ENCODE measurements around the gene SEC11A.

DNA sequence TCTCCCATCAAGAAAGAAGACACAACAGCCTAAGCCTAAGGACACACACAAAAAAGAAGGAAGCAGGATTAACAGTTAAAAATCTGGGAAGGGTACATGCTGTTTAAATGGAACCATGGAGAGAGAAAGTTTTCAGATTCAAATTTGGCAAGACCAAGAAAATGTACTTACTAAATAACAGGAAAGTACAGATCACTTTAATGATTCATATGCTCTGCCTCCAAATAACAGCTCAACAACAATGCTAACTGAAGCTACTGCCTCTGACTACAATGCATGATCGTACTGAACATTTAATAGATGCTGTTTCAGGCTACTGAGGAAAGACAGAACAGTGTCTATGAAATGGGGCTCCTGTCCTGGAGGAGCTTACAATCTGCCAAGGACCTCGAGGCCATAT, 49.6 kb downstream of the SEC11A start:
- TF ChIP-seq, protein P1, sequence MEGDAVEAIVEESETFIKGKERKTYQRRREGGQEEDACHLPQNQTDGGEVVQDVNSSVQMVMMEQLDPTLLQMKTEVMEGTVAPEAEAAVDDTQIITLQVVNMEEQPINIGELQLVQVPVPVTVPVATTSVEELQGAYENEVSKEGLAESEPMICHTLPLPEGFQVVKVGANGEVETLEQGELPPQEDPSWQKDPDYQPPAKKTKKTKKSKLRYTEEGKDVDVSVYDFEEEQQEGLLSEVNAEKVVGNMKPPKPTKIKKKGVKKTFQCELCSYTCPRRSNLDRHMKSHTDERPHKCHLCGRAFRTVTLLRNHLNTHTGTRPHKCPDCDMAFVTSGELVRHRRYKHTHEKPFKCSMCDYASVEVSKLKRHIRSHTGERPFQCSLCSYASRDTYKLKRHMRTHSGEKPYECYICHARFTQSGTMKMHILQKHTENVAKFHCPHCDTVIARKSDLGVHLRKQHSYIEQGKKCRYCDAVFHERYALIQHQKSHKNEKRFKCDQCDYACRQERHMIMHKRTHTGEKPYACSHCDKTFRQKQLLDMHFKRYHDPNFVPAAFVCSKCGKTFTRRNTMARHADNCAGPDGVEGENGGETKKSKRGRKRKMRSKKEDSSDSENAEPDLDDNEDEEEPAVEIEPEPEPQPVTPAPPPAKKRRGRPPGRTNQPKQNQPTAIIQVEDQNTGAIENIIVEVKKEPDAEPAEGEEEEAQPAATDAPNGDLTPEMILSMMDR (IDR thresholded peaks at IDR 0.05; ENCODE audit: low read depth, low read length, missing input control) = no peak
- TF ChIP-seq YY1 (IDR thresholded peaks at IDR 0.05) (no peak), EGR1 (IDR thresholded peaks at IDR 0.05; ENCODE audit: low read depth in 2 of 2) (no peak), GABPA (IDR thresholded peaks at IDR 0.05 in 1 of 2, conservative IDR thresholded peaks at IDR 0.05 in 1 of 2) (no peak), JUND (IDR thresholded peaks at IDR 0.05) (no peak), SP1 (IDR thresholded peaks at IDR 0.05) (no peak), RAD21 (IDR thresholded peaks at IDR 0.05) (no peak), RXRA (IDR thresholded peaks at IDR 0.05) (no peak)
- TF ChIP-seq, protein P2, sequence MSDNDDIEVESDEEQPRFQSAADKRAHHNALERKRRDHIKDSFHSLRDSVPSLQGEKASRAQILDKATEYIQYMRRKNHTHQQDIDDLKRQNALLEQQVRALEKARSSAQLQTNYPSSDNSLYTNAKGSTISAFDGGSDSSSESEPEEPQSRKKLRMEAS (IDR thresholded peaks at IDR 0.05) = no peak
- TF ChIP-seq, protein P3, sequence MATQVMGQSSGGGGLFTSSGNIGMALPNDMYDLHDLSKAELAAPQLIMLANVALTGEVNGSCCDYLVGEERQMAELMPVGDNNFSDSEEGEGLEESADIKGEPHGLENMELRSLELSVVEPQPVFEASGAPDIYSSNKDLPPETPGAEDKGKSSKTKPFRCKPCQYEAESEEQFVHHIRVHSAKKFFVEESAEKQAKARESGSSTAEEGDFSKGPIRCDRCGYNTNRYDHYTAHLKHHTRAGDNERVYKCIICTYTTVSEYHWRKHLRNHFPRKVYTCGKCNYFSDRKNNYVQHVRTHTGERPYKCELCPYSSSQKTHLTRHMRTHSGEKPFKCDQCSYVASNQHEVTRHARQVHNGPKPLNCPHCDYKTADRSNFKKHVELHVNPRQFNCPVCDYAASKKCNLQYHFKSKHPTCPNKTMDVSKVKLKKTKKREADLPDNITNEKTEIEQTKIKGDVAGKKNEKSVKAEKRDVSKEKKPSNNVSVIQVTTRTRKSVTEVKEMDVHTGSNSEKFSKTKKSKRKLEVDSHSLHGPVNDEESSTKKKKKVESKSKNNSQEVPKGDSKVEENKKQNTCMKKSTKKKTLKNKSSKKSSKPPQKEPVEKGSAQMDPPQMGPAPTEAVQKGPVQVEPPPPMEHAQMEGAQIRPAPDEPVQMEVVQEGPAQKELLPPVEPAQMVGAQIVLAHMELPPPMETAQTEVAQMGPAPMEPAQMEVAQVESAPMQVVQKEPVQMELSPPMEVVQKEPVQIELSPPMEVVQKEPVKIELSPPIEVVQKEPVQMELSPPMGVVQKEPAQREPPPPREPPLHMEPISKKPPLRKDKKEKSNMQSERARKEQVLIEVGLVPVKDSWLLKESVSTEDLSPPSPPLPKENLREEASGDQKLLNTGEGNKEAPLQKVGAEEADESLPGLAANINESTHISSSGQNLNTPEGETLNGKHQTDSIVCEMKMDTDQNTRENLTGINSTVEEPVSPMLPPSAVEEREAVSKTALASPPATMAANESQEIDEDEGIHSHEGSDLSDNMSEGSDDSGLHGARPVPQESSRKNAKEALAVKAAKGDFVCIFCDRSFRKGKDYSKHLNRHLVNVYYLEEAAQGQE (IDR thresholded peaks at IDR 0.05) = no peak
- TF ChIP-seq, protein P4, sequence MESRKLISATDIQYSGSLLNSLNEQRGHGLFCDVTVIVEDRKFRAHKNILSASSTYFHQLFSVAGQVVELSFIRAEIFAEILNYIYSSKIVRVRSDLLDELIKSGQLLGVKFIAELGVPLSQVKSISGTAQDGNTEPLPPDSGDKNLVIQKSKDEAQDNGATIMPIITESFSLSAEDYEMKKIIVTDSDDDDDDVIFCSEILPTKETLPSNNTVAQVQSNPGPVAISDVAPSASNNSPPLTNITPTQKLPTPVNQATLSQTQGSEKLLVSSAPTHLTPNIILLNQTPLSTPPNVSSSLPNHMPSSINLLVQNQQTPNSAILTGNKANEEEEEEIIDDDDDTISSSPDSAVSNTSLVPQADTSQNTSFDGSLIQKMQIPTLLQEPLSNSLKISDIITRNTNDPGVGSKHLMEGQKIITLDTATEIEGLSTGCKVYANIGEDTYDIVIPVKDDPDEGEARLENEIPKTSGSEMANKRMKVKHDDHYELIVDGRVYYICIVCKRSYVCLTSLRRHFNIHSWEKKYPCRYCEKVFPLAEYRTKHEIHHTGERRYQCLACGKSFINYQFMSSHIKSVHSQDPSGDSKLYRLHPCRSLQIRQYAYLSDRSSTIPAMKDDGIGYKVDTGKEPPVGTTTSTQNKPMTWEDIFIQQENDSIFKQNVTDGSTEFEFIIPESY (IDR thresholded peaks at IDR 0.05) = no peak

Measured in liver (tissue), 3 donors.